ACC112 (cell line): ENCODE data around the gene REELD1.

Experiments used
- H2AFZ ChIP-seq: fragments of 200-600 bp; sonication (generic); one replicate; pipeline ENCODE4 v1.6.0; 2017; ENCODE audit warnings: antibody characterized with exemption, low read length; ENCODE audit not compliant: unreplicated experiment
- H3K27ac ChIP-seq: fragments of 200-600 bp; sonication (generic); 2 replicates; pipeline ENCODE4 v1.5.1; 2014; ENCODE audit warnings: low read depth, mild to moderate bottlenecking, antibody characterized with exemption, low read length, moderate library complexity
- H3K27me3 ChIP-seq: fragments of 200-600 bp; sonication (generic); 2 replicates; pipeline ENCODE4 v1.6.1; 2014; ENCODE audit warnings: mild to moderate bottlenecking, antibody characterized with exemption, low read length, moderate library complexity, mixed read lengths; ENCODE audit not compliant: insufficient read depth
- H3K36me3 ChIP-seq: fragments of 200-600 bp; sonication (generic); 2 replicates; pipeline ENCODE4 v1.6.1; 2016; ENCODE audit warnings: mild to moderate bottlenecking, antibody characterized with exemption, low read length, moderate library complexity, mixed read lengths; ENCODE audit not compliant: insufficient read depth
- H3K4me1 ChIP-seq: fragments of 200-600 bp; sonication (generic); one replicate; pipeline ENCODE4 v1.6.1; 2016; ENCODE audit warnings: low read length, mixed read lengths; ENCODE audit not compliant: insufficient read depth, unreplicated experiment, control insufficient read depth
- H3K4me3 ChIP-seq: fragments of 200-600 bp; sonication (generic); 2 replicates; pipeline ENCODE4 v1.5.1; 2014; ENCODE audit warnings: mild to moderate bottlenecking, low read depth, low read length
- H3K79me2 ChIP-seq: fragments of 200-600 bp; sonication (generic); one replicate; pipeline ENCODE4 v1.6.0; 2016; ENCODE audit warnings: low read length; ENCODE audit not compliant: control insufficient read depth, unreplicated experiment, insufficient read depth

REELD1 gene

GRCh38 chr4:146186041-146186440 is 28.3 kb upstream of the REELD1 start:
- H3K4me3 ChIP-seq, result no peak overlapping the region
- no peak overlapping the region for H3K27ac ChIP-seq
- no peaks in the 10 kb centered on the region for H3K27me3 ChIP-seq
- H2AFZ ChIP-seq, result no peak overlapping the region
- H3K4me1 ChIP-seq, result no peaks in the 10 kb centered on the region
- peaks cover 22% of the 10 kb centered on the region; the same call in 1 of the 2 replicates for H3K36me3 ChIP-seq
- peaks cover 3% of the 10 kb centered on the region for H3K79me2 ChIP-seq

GRCh38 chr4:146186596-146186995 is 27.7 kb upstream of the REELD1 start:
- H3K27ac ChIP-seq, result no peak overlapping the region
- no peaks in the 10 kb centered on the region for H3K4me1 ChIP-seq
- H3K36me3 ChIP-seq, result peaks cover 22% of the 10 kb centered on the region; the same call in 1 of the 2 replicates
- no peaks in the 10 kb centered on the region for H3K27me3 ChIP-seq
- H3K4me3 ChIP-seq, result no peak overlapping the region
- no peak overlapping the region for H2AFZ ChIP-seq
- H3K79me2 ChIP-seq, result no peaks in the 10 kb centered on the region

- H3K27me3 ChIP-seq, result no peaks in the 10 kb centered on the region
- peaks cover 18% of the 10 kb centered on the region; the same call in 1 of the 2 replicates for H3K36me3 ChIP-seq
Observed at GRCh38 chr4:146190456-146190855, 23.9 kb upstream of the REELD1 start.

GRCh38 chr4:146191766-146192458 is 22.4 kb upstream of the REELD1 start:
- no peak overlapping the region for H3K27ac ChIP-seq
- H3K4me3 ChIP-seq, result no peak overlapping the region
- H3K79me2 ChIP-seq, result no peaks in the 10 kb centered on the region
- no peak overlapping the region for H2AFZ ChIP-seq
- H3K27me3 ChIP-seq, result no peaks in the 10 kb centered on the region
- H3K4me1 ChIP-seq, result peaks cover 4% of the 10 kb centered on the region
- H3K36me3 ChIP-seq, result peaks cover 15% of the 10 kb centered on the region; the same call in 1 of the 2 replicates

More at GRCh38 chr4:146190456-146190855, 23.9 kb upstream of the REELD1 start:
- Histone ChIP-seq H2AFZ (no peak overlapping the region), H3K27ac (no peak overlapping the region), H3K79me2 (no peaks in the 10 kb centered on the region), H3K4me3 (no peak overlapping the region), H3K4me1 (peaks cover under 1% of the 10 kb centered on the region)

GRCh38 chr4:146193628-146194027 is 20.7 kb upstream of the REELD1 start:
- Histone ChIP-seq H3K4me3 (no peak overlapping the region), H2AFZ (no peak overlapping the region), H3K27ac (no peak overlapping the region), H3K79me2 (no peaks in the 10 kb centered on the region), H3K4me1 (peaks cover 4% of the 10 kb centered on the region), H3K27me3 (no peaks in the 10 kb centered on the region), H3K36me3 (peaks cover 7% of the 10 kb centered on the region; the same call in 1 of the 2 replicates)

GRCh38 chr4:146194212-146194611 is 20.1 kb upstream of the REELD1 start:
- Histone ChIP-seq H3K4me1 (peaks cover 4% of the 10 kb centered on the region), H3K27me3 (no peaks in the 10 kb centered on the region), H3K4me3 (no peak overlapping the region), H3K36me3 (peaks cover 7% of the 10 kb centered on the region; the same call in 1 of the 2 replicates), H3K27ac (no peak overlapping the region), H2AFZ (no peak overlapping the region), H3K79me2 (no peaks in the 10 kb centered on the region)

GRCh38 chr4:146202665-146203064 is 11.7 kb upstream of the REELD1 start:
- Histone ChIP-seq H3K36me3 (no peaks in the 10 kb centered on the region), H3K4me1 (no peaks in the 10 kb centered on the region), H2AFZ (no peak overlapping the region), H3K27me3 (peaks cover 4% of the 10 kb centered on the region; the same call in 1 of the 2 replicates), H3K4me3 (no peak overlapping the region), H3K27ac (no peak overlapping the region), H3K79me2 (no peaks in the 10 kb centered on the region)

- no peak overlapping the region for H2AFZ ChIP-seq
- H3K4me1 ChIP-seq, result no peaks in the 10 kb centered on the region
- H3K36me3 ChIP-seq, result no peaks in the 10 kb centered on the region
- peaks cover 34% of the 10 kb centered on the region for H3K27me3 ChIP-seq
- H3K27ac ChIP-seq, result no peak overlapping the region
- no peaks in the 10 kb centered on the region for H3K79me2 ChIP-seq
- no peak overlapping the region for H3K4me3 ChIP-seq
Observed at GRCh38 chr4:146207410-146207809, 6.9 kb upstream of the REELD1 start.

- H3K27ac ChIP-seq, result no peak overlapping the region
- H3K4me3 ChIP-seq, result no peak overlapping the region
- H3K36me3 ChIP-seq, result no peaks in the 10 kb centered on the region
- no peak overlapping the region for H2AFZ ChIP-seq
- peaks cover 37% of the 10 kb centered on the region for H3K27me3 ChIP-seq
- no peaks in the 10 kb centered on the region for H3K4me1 ChIP-seq
- H3K79me2 ChIP-seq, result no peaks in the 10 kb centered on the region
Observed at GRCh38 chr4:146210890-146211289, 3.4 kb upstream of the REELD1 start.

- Histone ChIP-seq H3K36me3 (no peaks in the 10 kb centered on the region), H3K27ac (no peak overlapping the region), H3K4me1 (no peaks in the 10 kb centered on the region), H3K4me3 (no peak overlapping the region), H2AFZ (no peak overlapping the region), H3K27me3 (peaks cover 37% of the 10 kb centered on the region), H3K79me2 (no peaks in the 10 kb centered on the region)
Observed at GRCh38 chr4:146211440-146211839, 2.9 kb upstream of the REELD1 start.

- Histone ChIP-seq H3K27ac (no peak overlapping the region), H3K36me3 (no peaks in the 10 kb centered on the region), H3K4me3 (no peak overlapping the region), H3K27me3 (peaks cover 32% of the 10 kb centered on the region), H3K4me1 (no peaks in the 10 kb centered on the region), H3K79me2 (no peaks in the 10 kb centered on the region), H2AFZ (no peak overlapping the region)
Observed at GRCh38 chr4:146212781-146213180, 1.6 kb upstream of the REELD1 start.
